AML-193 (cell line): ENCODE data around the gene LPCAT3.
A peak's percentile ranks its signal among the peaks of the same experiment; 100 is the strongest.
"Not testable (repeated sequence)": the region's sequence is repeated elsewhere in the genome, so short reads cannot be mapped to it uniquely, and the experiment has no call there.

ENCODE experiments used
- DNase-seq, 2 experiments: peaks; one replicate each; lab custom pipeline; 2025; lab: John Stamatoyannopoulos, UW

Gene LPCAT3

DNA sequence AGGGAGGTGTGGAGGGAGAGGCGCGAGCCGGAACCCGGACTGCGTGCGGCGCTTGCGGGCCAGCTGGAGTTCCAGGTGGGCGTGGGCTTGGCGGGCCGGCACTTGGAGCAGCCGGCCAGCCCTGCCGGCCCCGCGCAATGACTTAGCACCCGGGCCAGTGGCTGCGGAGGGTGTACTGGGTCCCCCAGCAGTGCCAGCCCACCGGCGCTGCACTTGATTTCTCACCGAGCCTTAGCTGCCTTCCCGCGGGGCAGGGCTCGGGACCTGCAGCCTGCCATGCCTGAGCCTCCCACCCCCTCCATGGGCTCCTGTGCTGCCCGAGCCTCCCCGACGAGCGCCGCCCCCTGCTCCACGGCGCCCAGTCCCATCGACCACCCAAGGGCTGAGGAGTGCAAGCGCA, 19.1 kb upstream of the LPCAT3 start:
- not testable (repeated sequence) for DNase-seq

DNA sequence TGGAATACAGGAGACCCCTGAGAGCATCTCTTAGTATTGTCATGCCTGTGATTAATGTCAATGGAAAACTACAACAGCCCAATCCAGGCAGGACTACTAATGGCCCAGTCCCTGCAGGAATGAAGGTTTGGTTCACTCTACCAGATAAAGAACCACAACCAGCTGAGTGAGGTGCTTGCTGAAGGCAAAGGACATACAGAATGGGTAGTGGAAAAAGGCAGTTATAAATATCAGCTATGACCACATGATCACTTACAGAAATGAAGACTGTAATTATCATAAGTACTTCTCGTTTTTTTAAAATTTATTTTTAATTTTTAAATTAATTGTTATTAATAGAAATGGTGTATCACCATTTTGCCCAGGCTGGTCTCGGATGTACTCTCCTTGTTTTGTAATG, 17.2 kb upstream of the LPCAT3 start:
- no peak for DNase-seq

DNA sequence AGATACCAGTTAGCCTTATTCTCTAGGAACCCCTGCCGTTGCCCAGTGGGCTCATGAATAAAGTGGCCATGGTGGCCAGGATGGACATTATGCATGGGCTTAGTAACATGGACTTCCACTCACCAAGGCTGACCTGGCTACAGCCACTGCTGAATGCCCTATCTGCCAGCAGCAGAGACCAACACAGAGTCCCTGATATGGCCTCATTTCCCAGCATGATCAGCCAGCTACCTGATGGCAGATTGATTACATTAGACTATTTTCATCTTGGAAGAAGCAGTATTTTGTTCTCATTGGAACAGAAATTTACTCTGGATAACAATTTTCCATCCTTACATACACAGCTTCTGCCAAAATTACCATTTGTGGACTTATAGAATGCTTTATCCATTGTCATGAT, 16.2 kb upstream of the LPCAT3 start:
- DNase-seq: no peak

DNA sequence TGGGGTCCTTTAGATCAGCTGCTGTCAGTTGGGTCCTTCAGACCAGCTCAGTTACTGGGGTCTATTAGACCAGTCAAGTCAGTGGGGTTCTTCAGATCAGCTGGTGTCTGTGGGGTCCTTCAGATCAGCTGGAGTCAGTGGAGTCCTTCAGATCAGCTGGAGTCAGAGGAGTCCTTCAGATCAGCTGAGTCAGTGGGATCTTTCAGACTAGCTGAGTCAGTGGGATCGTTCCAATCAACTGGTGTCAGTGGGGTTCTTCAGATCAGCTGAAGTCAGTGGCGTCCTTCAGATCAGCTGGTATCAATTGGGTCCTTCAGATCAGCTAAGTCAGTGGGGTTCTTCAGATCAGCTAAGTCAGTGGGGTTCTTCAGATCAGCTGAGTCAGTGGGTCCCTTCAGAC, 14.7 kb upstream of the LPCAT3 start:
- no peak for DNase-seq

DNA sequence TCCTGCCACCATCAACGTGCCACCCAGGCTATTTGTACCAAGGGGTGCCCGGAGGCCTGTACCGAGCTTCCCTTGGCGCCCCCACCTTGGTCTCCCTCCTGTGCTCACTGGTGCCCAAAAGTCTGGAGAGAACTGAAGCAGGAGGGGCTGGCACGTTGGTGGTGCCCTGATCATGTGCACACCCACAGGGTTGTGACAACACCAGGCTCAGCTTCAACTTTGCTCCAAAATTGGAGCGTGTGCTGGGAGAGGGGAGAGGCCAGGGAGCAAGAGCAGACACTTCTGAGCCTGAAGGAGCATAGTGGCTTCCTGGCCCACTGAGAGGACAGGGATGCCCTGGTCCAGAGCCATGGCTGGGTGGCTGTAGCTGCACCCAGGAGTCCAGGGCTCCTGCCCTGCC, 13.0 kb upstream of the LPCAT3 start:
- no peak for DNase-seq

DNA sequence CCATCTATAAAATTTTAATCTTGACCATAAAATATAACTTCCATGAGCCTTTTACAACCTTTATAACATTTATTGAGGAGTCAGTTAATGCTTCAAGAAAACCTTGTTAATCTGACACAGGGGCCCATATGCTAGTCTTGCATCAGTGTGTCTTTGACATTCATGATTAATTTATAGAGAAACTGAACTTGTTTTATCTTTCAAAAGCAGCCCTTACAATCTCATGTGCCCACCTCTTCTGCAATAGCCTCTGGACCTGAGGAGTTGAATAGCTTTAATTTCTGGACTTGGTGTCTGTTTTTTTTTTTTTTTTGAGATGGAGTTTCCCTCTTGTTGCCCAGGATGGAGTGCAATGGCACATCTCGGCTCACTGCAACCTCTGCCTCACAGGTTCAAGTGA, 8.6 kb upstream of the LPCAT3 start:
- DNase-seq: no peak

DNA sequence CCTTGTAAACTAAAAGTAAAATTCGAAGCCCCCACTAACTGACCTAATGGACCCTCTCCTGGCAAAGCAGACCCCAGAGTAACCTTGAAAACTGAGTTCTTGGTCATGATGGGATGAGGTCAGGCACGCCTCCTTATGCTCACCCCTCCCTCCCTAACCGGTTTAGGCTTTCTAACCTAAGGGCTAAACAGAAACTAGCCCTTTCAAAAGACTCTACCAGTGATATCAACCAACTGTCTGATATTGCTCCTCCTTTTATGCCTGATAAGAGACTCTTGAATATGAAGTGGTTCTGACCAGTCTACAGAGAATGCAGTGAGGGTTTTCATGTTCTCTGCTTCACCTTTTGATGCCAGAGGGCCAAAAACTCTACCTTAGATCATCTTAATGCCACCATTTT, 4.8 kb upstream of the LPCAT3 start:
- DNase-seq: no peak

DNA sequence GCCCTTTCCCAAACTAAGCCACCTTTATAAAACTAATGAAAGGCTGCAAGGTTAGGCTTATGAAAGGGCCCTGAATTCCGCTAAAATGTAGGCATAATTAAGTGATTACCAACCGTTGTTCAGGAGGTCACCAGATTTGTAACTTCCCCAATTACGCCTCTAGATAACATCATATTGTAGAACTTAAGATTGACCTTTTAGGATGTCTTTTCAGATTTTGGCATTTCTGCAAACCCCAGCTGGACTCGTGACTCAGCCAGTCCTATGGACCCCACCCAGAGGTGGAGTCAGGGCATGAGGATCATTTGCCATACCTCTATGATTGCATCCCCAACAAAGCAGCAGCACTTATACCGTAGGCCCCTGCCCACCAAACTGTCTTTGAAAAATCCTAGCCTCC, 3.7 kb upstream of the LPCAT3 start:
- DNase-seq: peak in 1 of 2 experiments; percentile 4

DNA sequence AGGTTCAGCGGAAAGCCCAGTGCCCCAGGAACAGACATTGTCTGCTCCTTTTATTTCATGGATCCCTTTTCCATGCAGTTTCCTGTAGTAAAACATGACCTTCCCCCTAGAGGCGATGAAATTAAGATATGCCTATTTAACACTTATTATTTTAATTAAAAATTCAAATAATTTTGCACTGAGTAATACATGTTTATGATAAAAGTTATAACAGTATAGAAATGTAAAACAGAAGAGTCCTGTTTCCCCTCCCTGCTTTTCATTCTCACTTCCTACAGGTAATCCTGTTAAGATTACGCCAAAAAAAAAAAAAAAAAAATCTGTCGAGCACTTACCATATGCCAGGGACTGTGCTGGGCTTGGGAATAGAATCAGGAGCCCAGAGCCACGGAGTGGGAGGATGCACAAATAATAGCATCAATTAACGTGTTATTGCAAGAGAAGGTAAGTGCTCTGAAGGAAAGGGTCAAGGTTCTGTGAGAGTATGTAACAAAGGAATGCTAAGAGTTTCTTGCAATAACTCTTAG, 830 bp upstream of the LPCAT3 start:
- no peak for DNase-seq

DNA sequence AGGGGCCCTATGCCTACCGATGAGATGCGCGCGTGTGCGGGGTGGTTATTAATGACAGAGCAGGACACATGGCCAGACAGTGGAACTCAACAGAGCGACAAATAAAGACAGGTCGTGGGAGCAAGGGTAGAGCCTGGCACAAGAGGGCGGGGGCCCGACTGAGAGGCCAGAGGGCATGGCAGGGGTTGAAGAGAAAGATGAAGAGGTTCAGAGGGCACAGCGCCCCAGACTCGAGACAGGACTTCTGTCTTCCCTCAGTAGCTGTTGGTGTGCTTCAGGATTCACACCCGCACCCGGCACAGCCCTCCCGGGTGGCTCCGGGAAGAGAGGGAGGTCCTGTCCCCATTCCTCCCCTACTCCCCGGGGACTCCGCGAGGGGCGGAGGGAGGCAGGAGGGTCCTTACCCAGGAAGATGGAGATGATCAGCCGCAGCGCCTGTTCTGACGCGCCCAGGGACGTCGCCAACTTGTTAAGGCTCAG, 366 bp downstream of the LPCAT3 start:
- DNase-seq: peak; percentile 23 to 26

DNA sequence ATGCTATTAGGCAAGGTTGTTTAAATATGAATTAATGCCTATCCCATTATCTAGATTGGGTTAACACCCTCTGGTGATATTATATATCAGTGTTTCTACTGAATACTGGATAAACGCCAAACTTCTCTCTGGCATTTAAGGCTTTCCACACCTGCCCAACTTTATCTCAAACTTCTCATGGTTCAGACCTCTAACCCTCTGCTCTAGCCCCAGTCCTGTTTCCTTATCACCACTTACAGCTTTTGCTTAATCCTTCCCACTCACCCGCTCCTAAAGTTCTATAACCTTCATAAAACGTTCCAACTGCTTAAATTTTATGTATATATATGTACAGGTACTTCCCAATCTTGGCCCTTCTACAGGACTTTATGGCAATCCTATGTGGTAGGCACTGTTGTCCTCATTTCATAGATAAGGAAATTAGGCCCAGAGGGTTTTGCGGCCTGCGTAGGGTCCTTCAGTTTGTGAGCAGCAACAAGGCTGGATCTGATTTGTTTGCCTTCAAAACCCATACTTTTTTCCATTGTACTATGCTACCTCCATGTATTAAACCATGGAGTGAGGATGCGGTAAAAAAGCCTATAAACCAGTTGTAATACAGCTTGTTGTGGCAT, 1.2 kb downstream of the LPCAT3 start:
- DNase-seq: no peak

DNA sequence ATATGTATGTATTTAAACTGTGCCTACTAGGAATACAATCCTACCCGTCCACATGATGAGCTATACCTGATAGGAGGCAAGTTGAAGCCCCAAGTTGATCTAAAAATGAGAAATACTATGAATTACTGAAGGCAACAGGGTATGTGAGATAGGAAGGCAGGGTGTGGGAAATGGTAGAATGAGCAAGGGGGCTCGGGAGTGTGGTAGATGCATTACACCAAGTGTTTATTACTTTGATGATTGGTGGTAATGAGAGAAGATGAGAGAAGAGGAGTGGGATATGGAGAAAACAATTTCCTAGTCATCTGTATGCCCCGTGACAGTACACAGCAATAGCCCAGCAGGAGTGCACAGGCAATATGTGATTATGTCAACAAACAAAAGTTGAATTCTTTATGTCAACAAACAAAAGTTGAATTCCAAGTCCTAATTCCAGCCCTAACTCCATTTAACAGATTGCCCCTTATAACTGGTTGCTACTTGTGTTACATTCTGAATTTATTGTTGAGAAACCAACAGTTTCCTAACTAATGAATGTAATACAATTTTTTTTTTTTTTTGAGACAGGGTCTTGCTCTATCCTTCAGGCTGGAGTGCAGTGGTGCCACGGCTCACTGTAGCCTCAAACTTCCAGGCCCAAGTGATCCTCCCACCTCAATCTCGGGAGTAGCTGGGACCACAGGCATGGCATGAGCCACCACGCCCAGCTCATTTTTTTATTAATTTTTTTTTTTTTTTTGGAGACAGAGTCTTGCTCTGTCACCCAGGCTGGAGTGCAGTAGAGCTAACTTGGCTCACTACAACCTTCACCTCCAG, 2.5 kb downstream of the LPCAT3 start:
- DNase-seq: no peak

DNA sequence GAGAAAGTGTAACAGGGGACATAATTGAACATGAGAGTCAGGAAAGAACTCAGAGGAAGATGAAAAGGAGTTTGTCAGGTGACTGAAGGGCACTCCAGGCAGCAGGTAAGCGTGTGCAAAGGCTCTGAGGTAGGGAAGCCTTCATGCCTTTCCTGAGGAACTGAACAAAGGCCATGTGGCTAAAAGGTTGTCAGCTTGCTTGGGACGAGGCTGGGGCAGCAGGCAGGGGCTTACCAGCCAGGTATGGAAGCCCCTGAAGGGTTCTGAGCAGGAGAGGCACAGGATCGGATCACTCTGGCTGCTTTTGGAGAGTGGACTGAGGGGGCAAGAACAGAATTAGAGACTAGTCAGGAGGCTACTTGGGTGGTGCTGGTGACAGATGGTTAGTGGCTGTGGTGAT, 5.2 kb downstream of the LPCAT3 start:
- no peak for DNase-seq

DNA sequence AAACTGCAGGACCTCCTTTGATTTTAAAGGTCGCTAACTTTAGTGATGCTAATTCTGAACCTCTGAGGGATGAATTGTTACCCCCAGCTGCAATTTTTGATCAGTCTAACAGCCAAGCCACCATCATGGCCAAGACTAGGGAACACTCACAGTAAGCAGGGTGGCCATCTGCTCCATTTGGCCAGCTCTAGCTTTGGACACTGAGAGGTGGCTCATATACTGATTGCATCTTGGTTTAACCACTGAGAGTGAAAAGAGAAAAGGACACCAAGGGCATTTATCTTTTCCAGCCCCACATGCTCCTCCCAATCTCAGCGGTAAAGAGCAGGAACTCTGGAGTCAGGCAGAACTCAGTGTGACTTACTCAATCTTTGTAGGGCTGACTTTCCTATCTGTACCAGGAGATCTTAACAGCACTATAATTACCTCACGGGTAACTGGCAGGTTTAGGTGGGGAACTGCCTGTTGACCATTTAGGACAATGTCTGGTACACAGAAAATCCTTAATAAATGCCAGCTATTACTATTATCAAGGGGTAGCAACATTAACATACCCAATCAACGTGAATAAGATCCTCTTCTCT, 6.2 kb downstream of the LPCAT3 start:
- no peak for DNase-seq

DNA sequence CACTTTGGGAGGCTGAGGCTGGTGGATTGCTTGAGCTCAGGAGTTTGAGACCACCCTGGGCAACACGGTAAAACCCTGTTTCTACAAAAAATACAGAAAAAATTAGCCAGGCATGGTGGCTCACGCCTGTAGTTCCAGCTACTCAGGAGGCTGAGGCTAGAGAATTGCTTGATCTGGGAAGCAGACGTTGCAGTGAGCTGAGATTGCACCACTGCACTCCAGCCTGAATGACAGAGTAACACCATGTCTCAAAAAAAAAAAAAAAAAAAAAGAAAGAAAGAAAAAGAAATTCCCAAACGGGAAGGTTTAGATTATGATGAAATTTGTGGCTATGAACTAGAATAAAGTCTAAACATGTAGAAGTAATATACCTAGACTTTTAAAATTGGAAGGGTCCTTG, 6.9 kb downstream of the LPCAT3 start:
- not testable (repeated sequence) for DNase-seq

DNA sequence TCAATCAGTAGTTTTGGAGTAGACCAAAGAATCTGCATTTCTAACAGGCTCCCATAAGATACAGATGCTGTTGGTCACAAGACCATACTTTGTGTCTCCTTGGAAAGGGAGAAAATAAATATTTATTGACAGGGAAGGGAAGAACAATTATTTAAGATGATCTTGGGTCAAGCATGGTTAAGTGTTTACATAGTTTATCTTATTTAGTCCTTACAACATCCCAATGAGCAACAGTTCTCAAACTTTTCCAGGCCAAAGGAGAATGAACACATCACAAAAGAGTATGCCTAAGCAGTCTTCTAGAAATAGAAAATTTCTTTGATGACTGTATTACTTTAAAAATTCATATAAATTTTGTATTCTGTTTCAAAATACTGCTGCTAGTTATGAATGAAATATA, 8.8 kb downstream of the LPCAT3 start:
- no peak for DNase-seq

DNA sequence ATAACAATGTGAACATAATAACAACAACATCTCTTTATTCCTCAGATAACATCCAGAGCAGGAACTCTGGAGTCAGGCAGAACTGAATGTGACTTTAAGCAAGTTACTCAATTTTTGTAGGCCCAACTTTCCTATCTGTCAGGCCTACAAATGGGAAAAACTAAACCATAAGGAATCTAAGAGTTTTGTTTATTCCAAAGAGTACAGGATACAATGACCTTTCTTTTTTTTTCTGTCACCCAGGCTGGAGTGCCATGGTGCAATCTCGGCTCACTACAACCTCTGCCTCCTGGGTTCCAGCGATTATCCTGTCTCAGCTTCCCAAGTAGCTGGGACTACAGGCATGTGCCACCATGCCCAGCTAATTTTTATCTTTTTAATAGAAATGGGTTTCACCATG, 9.4 kb downstream of the LPCAT3 start:
- DNase-seq: no peak

DNA sequence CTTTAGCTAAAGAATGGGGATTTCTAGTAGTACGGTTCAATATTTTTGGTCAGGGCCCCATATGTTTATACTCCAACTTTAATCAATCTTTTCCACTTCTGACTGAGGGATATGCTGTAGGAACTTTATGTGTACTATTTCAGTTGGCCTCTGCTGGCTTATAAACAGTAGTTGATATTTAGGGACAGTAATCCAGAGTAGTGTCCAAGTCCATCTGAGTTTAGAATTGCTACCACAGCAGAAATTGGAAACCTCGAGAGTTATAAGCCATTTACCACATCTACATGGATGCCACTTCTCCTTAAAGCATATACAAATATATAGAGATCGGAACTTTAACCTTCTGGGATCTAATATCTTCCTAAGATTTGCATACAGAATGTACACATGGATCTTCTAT, 11.6 kb downstream of the LPCAT3 start:
- no peak for DNase-seq

DNA sequence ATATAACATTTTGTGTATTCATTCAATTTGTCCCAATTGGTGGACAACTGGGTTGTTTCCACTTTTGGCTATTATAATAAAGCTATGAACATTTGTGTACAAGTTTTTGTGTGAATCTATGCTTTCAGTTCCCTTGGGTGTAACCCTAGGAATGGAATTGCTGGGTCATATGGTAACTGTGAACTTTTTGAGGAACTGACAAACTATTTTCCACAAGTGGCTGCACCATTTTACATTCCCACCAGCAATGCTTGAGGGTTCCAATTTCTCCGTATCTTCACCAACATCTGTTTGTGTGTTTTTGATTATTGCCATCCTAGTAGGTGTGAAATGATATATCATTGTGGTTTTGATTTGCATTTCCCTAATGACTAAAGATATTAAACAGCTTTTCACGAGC, 13.0 kb downstream of the LPCAT3 start:
- no peak for DNase-seq

DNA sequence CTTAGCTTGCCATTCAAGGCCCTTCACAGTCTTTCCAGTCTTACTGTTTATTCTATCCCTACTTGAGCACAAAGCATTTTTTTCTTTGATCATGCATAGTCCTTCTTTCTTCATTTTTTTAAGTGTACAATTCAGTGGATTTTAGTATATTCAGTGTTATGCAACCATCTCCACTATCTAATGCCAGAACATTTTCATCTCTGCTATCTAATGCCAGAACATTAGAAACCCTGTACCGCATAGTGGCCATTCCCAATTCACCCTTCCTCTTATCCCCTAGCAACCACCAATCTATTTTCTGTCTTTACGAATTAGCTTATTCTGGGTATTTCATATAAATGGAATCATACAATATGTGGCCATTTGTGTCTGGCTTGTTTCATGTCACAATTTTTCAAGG, 13.4 kb downstream of the LPCAT3 start:
- no peak for DNase-seq

DNA sequence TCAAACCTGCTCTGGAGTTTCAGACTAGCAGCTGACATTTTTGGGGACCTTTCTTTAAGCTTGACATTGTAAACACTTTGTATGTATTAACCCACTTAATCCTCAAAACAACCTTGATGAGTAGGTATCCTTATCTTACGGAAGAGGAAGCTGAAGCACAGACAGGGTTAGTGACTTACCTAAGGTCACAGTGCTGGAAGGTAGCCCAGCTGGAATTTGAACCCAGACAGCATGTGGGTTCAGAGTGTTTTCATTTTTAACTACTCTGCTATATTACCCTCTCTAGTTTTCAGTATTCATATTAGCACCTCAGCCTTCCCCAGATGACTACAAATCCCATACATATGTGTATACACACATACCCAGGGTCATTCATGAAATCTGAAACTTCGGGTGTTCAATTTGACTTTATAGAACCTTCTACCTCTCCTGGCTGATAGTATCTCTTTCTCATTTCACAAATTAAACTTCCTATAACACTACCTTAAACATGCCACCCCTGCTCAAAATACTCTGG, 13.9 kb downstream of the LPCAT3 start:
- no peak for DNase-seq

DNA sequence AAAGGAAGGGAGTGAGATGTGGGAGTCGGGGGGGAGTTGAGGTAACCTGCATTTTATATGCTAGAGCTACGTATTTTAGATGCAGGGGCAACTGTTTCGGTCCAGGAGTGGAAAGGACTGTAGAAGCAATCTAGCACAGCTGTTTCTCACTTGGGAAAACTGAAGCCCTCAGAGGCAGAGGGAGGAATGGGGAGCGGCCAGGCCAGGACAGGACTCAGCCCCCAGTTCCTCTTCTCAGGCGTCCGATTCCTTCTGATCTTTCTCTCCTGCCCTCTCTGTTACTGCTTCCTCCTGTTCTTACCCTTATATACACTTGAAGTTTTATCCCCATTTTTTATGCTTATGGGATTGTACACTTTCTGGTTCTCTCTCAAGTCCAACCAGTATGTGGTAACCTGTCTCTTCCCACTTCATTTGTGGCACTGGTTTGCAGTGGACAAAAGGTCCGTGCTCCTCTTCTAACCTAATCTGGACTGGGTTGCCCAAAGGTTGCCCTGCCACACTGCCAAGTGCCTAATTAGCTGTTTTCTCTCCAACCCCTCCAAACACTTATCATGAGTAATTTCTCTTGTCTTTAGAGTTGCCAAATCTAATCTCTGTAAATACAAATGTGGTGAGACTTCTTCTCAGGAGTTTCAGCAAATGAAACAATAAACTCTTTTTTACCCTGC, 16.2 kb downstream of the LPCAT3 start:
- no peak for DNase-seq
